ENCODE results near the gene ZBP1.

The ZBP1 gene

GRCh38 chr20:57558614-57559288 is 61.5 kb downstream of the ZBP1 start:
- DNase-seq (ENCODE audit: low spot score) = no peak

GRCh38 chr20:57557926-57558613 is 62.2 kb downstream of the ZBP1 start:
- DNase-seq (ENCODE audit: low spot score) = no peak

GRCh38 chr20:57556980-57557274 is 63.3 kb downstream of the ZBP1 start:
- no peak for DNase-seq (ENCODE audit: low spot score)

- DNase-seq (ENCODE audit: low spot score) = no peak
These were observed 64.6 kb downstream of the ZBP1 start for GRCh38 chr20:57555457-57556184.
